HepG2 (cell line): ENCODE data around the gene SAMMSON. TPM values are rescaled to one million over a fixed set of nuclear protein-coding genes. Genes with fewer than 3 reads are reported as not detected.

Experiments
- ATAC-seq: fragments of 200-7000 bp; cut with Tn5 transposase; 3 replicates; pipeline ENCODE4 v1.9.1; 2020; ENCODE audit warnings: mild to moderate bottlenecking, moderate library complexity
- BruUV-seq: library from RNA; stranded (reverse); fragments of 400-500 nt; replicated peaks from 2 replicates; lab custom pipeline; 2021; lab: Mats Ljungman, UMichigan
- CTCF ChIA-PET: fragments of 300-600 bp; formaldehyde crosslinking; extraction: SDS; loops from one replicate; lab custom pipeline; 2021; ENCODE audit warnings: low total read pairs, inconsistent platforms, low intra/inter-chr PET ratio; lab: Yijun Ruan, JAX
- POLR2A ChIA-PET: fragments of 350-600 bp; sonication (Branson Sonifier 250); formaldehyde crosslinking; loops from one replicate; lab custom pipeline; 2020; ENCODE audit warnings: antibody characterized with exemption, inconsistent platforms; lab: Yijun Ruan, JAX
- DNase-seq: peaks from one replicate; pipeline ENCODE4 v3.0.0-alpha.2; 2015; ENCODE audit warnings: low spot score
- FAIRE-seq: peaks from 3 replicates; lab custom pipeline; 2011; peaks lifted over from hg19 to GRCh38; lab: Jason Lieb, UNC
- H2AFZ ChIP-seq: one replicate; pipeline ENCODE4 v1.6.1; 2011; ENCODE audit warnings: low read length, inconsistent platforms
- H3K27ac ChIP-seq: fragments of 300-600 bp; 3 replicates; pipeline ENCODE4 v1.8.0; 2011; ENCODE audit warnings: mixed run types, mild to moderate bottlenecking, mixed read lengths, low read length, inconsistent platforms; ENCODE audit not compliant: insufficient read depth; ENCODE audit errors: extremely low read length
- H3K27me3 ChIP-seq, 2 experiments: fragments of 200-600 bp in 1 of 2; 2 replicates in 1 of 2; 3 replicates in 1 of 2; pipeline versions ENCODE4 v1.6.0 to v1.8.0; 2011; ENCODE audit warnings: low read length in 2 of 2, mild to moderate bottlenecking in 2 of 2, moderate library complexity in 2 of 2, inconsistent platforms in 1 of 2; ENCODE audit not compliant: insufficient read depth in 2 of 2, control insufficient read depth in 1 of 2
- H3K36me3 ChIP-seq, 2 experiments: fragments of 200-600 bp in 1 of 2; replicated peaks in 1 of 2; 2 replicates in 1 of 2; 3 replicates in 1 of 2; pipeline versions ENCODE4 v1.5.1 to v1.8.0; 2011; ENCODE audit warnings: low read length in 2 of 2, inconsistent platforms in 1 of 2; ENCODE audit not compliant: insufficient read depth in 2 of 2, control insufficient read depth in 1 of 2
- H3K4me1 ChIP-seq: 2 replicates; pipeline ENCODE4 v1.5.1; 2012; ENCODE audit warnings: low read length, inconsistent platforms; ENCODE audit not compliant: insufficient read depth
- H3K4me2 ChIP-seq: 2 replicates; pipeline ENCODE4 v1.6.0; 2011; ENCODE audit warnings: low read depth, low read length, inconsistent platforms
- H3K4me3 ChIP-seq, 3 experiments: fragments of 200-600 bp in 1 of 3; sonication (generic), shearing (Covaris generic) in 1 of 3; replicated peaks in 1 of 3; 2 replicates each; pipeline ENCODE4 v1.5.1; 2011 to 2016; ENCODE audit warnings: low read length in 3 of 3, inconsistent platforms in 2 of 3, low read depth in 2 of 3, mild to moderate bottlenecking in 2 of 3, control low read depth in 1 of 3, mixed read lengths in 1 of 3; ENCODE audit not compliant: insufficient read depth in 1 of 3
- H3K79me2 ChIP-seq: one replicate; pipeline ENCODE4 v1.6.1; 2011; ENCODE audit warnings: low read length, inconsistent platforms; ENCODE audit not compliant: insufficient read depth
- H3K9ac ChIP-seq: 2 replicates; pipeline ENCODE4 v1.6.0; 2011; ENCODE audit warnings: mild to moderate bottlenecking, low read depth, low read length, inconsistent platforms; ENCODE audit not compliant: insufficient read depth
- H3K9me3 ChIP-seq: 2 replicates; pipeline ENCODE4 v1.5.1; 2012; ENCODE audit warnings: mild to moderate bottlenecking, low read length
- H4K20me1 ChIP-seq: 2 replicates; pipeline ENCODE4 v1.6.0; 2011; ENCODE audit warnings: inconsistent platforms, mild to moderate bottlenecking, low read length, moderate library complexity; ENCODE audit not compliant: insufficient read depth
- ATF1 ChIP-seq: IDR thresholded peaks from 2 replicates; pipeline ENCODE4 v1.6.1; 2016; ENCODE audit warnings: mild to moderate bottlenecking, control low read depth
- EHMT2 ChIP-seq: fragments of 200-600 bp; sonication (generic); IDR thresholded peaks from 2 replicates; pipeline ENCODE4 v1.7.0; 2017; ENCODE audit warnings: antibody characterized with exemption, low read depth, low read length, borderline replicate concordance
- PHB2 ChIP-seq: fragments of 450-650 bp; IDR thresholded peaks from 2 replicates; pipeline ENCODE4 v1.6.1; 2018; ENCODE audit not compliant: partially characterized antibody
- SIX1 ChIP-seq: sonication (generic); formaldehyde crosslinking; IDR thresholded peaks from 2 replicates; pipeline ENCODE4 v1.4.0; 2020; ENCODE audit warnings: missing genetic modification reagents, borderline replicate concordance
- SRF ChIP-seq: IDR thresholded peaks from 2 replicates; pipeline ENCODE4 v1.6.1; 2011; ENCODE audit warnings: mild to moderate bottlenecking, low read depth, low read length, moderate library complexity
- ZNF354B ChIP-seq: sonication (generic); formaldehyde crosslinking; IDR thresholded peaks from 2 replicates; pipeline ENCODE4 v1.8.0; 2022; ENCODE audit warnings: mild to moderate bottlenecking, missing genetic modification reagents
- ZNF614 ChIP-seq: IDR thresholded peaks from 2 replicates; pipeline ENCODE4 v1.6.1; 2018; ENCODE audit warnings: missing biosample characterization, missing genetic modification reagents, inconsistent platforms, borderline replicate concordance
- ZSCAN25 ChIP-seq: sonication (generic); formaldehyde crosslinking; IDR thresholded peaks from 2 replicates; pipeline ENCODE4 v1.8.0; 2022; ENCODE audit warnings: mild to moderate bottlenecking, missing genetic modification reagents
- WGBS: methylation state at CpG from one replicate; pipeline ENCODE4 v1.1.6; 2017; ENCODE audit warnings: low lambda C conversion rate; 5-methylcytosine and 5-hydroxymethylcytosine counted together
- in situ Hi-C: cut with HindIII; loops from 2 replicates; pipeline ENCODE4 v1.10.0; 2017; ENCODE audit warnings: low pct_unique_long_range_greater_than_20kb; ENCODE audit not compliant: extremely low pct_ligation_motif_present
- intact Hi-C: fragments of 100-400 bp; cut with micrococcal nuclease; formaldehyde crosslinking; loops from one replicate; pipeline ENCODE4 v1.10.0; 2022; ENCODE audit not compliant: unreplicated experiment
- polyA plus RNA-seq, 8 experiments: library from polyadenylated mRNA; depleted of rRNA in 3 of 8; stranded (reverse) in 7 of 8; unstranded in 1 of 8; fragments of >200 nt; fragmentation: Illumina TruSeq in 4 of 8; extraction: Trizol in 4 of 8; gene quantifications; 2 replicates each; pipeline versions ENCODE4 v1.2.1 to v1.2.3, GENCODE V29; 2011 to 2016; ENCODE audit warnings: low read depth in 4 of 8, missing spikeins in 1 of 8, mixed read lengths in 1 of 8; ENCODE audit not compliant: insufficient read depth in 1 of 8
- total RNA-seq, 5 experiments: library from RNA; depleted of rRNA; stranded (reverse); fragments of >200 nt; fragmentation: Illumina TruSeq; extraction: Trizol; gene quantifications; 2 replicates each; pipeline ENCODE4 v1.2.3, GENCODE V29; 2016; ENCODE audit warnings: low read depth in 1 of 5
- TF ChIP-seq, protein P1 (sequence below): IDR thresholded peaks from 2 replicates; pipeline ENCODE4 v1.6.1; 2016

SAMMSON gene
- total and polyA plus RNA-seq, 2 of the 13 experiments (the other 11 are each of a cell fraction or from before 2014, with no cell fraction given), result not detected

- no TSS peak for BruUV-seq
- CTCF ChIA-PET, result no interaction called here
- in situ Hi-C loops, result no loop called here
Measured at GRCh38 chr3:70010346-70010745, 10.8 kb downstream of the SAMMSON start.

DNA sequence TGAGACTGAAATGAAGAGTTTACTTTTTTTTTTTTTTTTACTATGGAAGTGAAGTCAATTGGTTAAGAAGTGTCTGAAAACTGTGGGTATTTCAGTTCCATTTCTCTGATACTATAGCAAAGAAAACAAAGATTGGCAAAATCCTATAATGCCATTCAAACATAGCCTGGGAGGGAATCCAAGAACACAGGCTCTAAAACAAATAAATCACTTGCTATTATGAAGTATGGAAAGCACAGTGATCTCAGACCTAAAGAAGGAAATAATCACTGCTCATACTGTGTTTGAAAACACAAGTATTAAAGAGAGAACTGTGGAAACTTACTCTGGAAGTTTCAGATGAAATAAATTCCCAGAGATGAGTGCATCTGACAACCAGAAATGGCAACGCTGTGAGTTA lies 12.0 kb downstream of the SAMMSON start:
- Histone ChIP-seq H3K36me3 (no peaks in the 10 kb centered on the region), H2AFZ (no peak overlapping the region), H3K4me2 (no peak overlapping the region), H3K4me1 (no peaks in the 10 kb centered on the region), H3K27ac (no peak overlapping the region), H4K20me1 (no peaks in the 10 kb centered on the region), H3K9ac (no peak overlapping the region), H3K27me3 (no peaks in the 10 kb centered on the region), H3K4me3 (no peak overlapping the region), H3K9me3 (no peaks in the 10 kb centered on the region), H3K79me2 (no peaks in the 10 kb centered on the region)
- in situ Hi-C loops, result no loop called here
- no peak for TF ChIP-seq SRF
- 0% methylated on average over 1 of the region's 1 CpG for WGBS
- ChIA-PET CTCF (no interaction called here), POLR2A (no interaction called here)
- DNase-seq (no peak), ATAC-seq (no peak), FAIRE-seq (no peak)
- intact Hi-C loops, result no loop called here
- no TSS peak for BruUV-seq

More at GRCh38 chr3:70010346-70010745, 10.8 kb downstream of the SAMMSON start:
- POLR2A ChIA-PET, result no interaction called here
- Histone ChIP-seq H3K27me3 (no peaks in the 10 kb centered on the region), H3K9me3 (no peaks in the 10 kb centered on the region), H3K4me1 (no peaks in the 10 kb centered on the region), H2AFZ (no peak overlapping the region), H3K9ac (no peak overlapping the region), H4K20me1 (no peaks in the 10 kb centered on the region), H3K4me2 (no peak overlapping the region), H3K27ac (no peak overlapping the region), H3K79me2 (no peaks in the 10 kb centered on the region), H3K36me3 (no peaks in the 10 kb centered on the region), H3K4me3 (no peak overlapping the region)
- FAIRE-seq (no peak), DNase-seq (no peak), ATAC-seq (no peak)
- WGBS, result 6% methylated on average over 2 of the region's 2 CpGs
- TF ChIP-seq, protein P1, sequence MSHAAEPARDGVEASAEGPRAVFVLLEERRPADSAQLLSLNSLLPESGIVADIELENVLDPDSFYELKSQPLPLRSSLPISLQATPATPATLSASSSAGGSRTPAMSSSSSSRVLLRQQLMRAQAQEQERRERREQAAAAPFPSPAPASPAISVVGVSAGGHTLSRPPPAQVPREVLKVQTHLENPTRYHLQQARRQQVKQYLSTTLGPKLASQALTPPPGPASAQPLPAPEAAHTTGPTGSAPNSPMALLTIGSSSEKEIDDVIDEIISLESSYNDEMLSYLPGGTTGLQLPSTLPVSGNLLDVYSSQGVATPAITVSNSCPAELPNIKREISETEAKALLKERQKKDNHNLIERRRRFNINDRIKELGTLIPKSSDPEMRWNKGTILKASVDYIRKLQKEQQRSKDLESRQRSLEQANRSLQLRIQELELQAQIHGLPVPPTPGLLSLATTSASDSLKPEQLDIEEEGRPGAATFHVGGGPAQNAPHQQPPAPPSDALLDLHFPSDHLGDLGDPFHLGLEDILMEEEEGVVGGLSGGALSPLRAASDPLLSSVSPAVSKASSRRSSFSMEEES (CRISPR knock-in tag), result no peak
- TF ChIP-seq PHB2 (no peak), ATF1 (CRISPR knock-in tag) (no peak), EHMT2 (no peak), ZNF354B (CRISPR knock-in tag) (no peak), ZSCAN25 (CRISPR knock-in tag) (no peak), ZNF614 (CRISPR knock-in tag) (no peak), SIX1 (CRISPR knock-in tag) (no peak)
- intact Hi-C loops, result no loop called here
